ENCODE results near the gene GALT.

GRCh38 chr9:34629491-34629808, 17.0 kb upstream of the GALT start:
- TF ChIP-seq CTCF (IDR thresholded peaks at IDR 0.05; ENCODE audit: borderline replicate concordance, extremely low read depth, low read length, poor library complexity, severe bottlenecking) (no peak), EZH2 (IDR thresholded peaks at IDR 0.05; ENCODE audit: borderline replicate concordance, low read depth, low read length, severe bottlenecking) (no peak)

All from DND-41 (cell line).